ENCODE measurements around the gene ZNF219. TPM values are rescaled to one million over a fixed set of nuclear protein-coding genes. Genes with fewer than 3 reads are reported as not detected.

ZNF219 gene
- total RNA-seq, 1 experiment from 2014 or later, result 16.6 TPM

- CTCF ChIA-PET, result no interaction called here
These were observed 42.9 kb downstream of the ZNF219 start for GRCh38 chr14:21055432-21056117.

DNA sequence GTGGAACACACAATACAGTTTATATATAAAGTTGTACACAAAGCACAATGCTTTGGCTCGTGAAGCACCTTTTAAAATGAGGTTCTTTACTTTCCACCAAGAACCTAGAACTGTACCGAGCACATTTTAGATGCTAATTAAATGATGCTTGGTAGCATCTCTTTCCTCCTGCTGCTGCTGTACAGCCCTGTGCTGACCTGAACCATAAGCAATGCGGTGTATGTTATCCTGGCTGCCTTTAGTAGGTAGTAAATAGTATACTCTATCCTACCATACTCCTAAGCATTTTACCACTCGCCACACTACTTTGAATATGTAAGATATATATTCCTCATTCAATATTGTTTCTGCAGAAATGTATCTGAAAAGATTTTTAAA, 43.7 kb downstream of the ZNF219 start:
- Histone ChIP-seq H3K79me2 (ENCODE audit: insufficient read depth, low read length) (no peaks in the 10 kb centered on the region), H3K9ac (ENCODE audit: low read length) (no peak overlapping the region), H3K4me2 (ENCODE audit: low read length) (no peak overlapping the region), H3K9me3 (ENCODE audit: control insufficient read depth in 1 of 2, insufficient read depth in 1 of 2, low read depth in 1 of 2, low read length in 2 of 2) (no peaks in the 10 kb centered on the region), H4K20me1 (ENCODE audit: insufficient read depth) (no peaks in the 10 kb centered on the region), H3K27ac (ENCODE audit: low read depth, low read length) (no peak overlapping the region), H3K4me1 (ENCODE audit: control insufficient read depth in 1 of 2, insufficient read depth in 2 of 2, low read length in 2 of 2) (no peaks in the 10 kb centered on the region), H3K27me3 (ENCODE audit: insufficient read depth, low read length) (no peaks in the 10 kb centered on the region), H3K9me2 (ENCODE audit: insufficient read depth) (no peaks in the 10 kb centered on the region), H2AFZ (ENCODE audit: low read depth, low read length, poor library complexity, severe bottlenecking) (no peak overlapping the region), H3K36me3 (ENCODE audit: control insufficient read depth in 1 of 2, insufficient read depth in 2 of 2, low read length in 2 of 2) (no peaks in the 10 kb centered on the region), H3K4me3 (replicated peaks in 1 of 2; ENCODE audit: low read depth in 1 of 2, low read length in 2 of 2) (no peak overlapping the region)
- DNase-seq (ENCODE audit: low read depth, low spot score) (no peak), ATAC-seq (no peak)
- intact Hi-C loops (cut with micrococcal nuclease), result no loop called here
- TF ChIP-seq POLR2A (IDR thresholded peaks at IDR 0.05; ENCODE audit: borderline replicate concordance, extremely low read depth, insufficient read depth, insufficient read length) (no peak), CEBPB (IDR thresholded peaks at IDR 0.05; ENCODE audit: low read depth) (no peak)
- TF ChIP-seq, protein P1, sequence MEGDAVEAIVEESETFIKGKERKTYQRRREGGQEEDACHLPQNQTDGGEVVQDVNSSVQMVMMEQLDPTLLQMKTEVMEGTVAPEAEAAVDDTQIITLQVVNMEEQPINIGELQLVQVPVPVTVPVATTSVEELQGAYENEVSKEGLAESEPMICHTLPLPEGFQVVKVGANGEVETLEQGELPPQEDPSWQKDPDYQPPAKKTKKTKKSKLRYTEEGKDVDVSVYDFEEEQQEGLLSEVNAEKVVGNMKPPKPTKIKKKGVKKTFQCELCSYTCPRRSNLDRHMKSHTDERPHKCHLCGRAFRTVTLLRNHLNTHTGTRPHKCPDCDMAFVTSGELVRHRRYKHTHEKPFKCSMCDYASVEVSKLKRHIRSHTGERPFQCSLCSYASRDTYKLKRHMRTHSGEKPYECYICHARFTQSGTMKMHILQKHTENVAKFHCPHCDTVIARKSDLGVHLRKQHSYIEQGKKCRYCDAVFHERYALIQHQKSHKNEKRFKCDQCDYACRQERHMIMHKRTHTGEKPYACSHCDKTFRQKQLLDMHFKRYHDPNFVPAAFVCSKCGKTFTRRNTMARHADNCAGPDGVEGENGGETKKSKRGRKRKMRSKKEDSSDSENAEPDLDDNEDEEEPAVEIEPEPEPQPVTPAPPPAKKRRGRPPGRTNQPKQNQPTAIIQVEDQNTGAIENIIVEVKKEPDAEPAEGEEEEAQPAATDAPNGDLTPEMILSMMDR (IDR thresholded peaks at IDR 0.05 in 2 of 3, conservative IDR thresholded peaks at IDR 0.05 in 1 of 3; ENCODE audit: borderline replicate concordance in 1 of 3, insufficient read depth in 1 of 3, low read depth in 2 of 3, low read length in 2 of 3), result no peak
- CTCF ChIA-PET, result no interaction called here
- no TSS peak for BruUV-seq (replicated peaks)
- POLR2A ChIA-PET, result no interaction called here
- RAD21 ChIA-PET (ENCODE audit: low non-redundant PET in 1 of 2, low total read pairs in 2 of 2, uncharacterized antibody in 2 of 2, unreplicated experiment in 2 of 2), result no interaction called here

More at GRCh38 chr14:21055432-21056117, 42.9 kb downstream of the ZNF219 start:
- no peak for TF ChIP-seq POLR2A (IDR thresholded peaks at IDR 0.05; ENCODE audit: borderline replicate concordance, extremely low read depth, insufficient read depth, insufficient read length)
- H3K36me3 ChIP-seq (ENCODE audit: control insufficient read depth in 1 of 2, insufficient read depth in 2 of 2, low read length in 2 of 2), result no peaks in the 10 kb centered on the region
- DNase-seq (ENCODE audit: low read depth, low spot score) (no peak), ATAC-seq (no peak)
- no peak overlapping the region for H2AFZ ChIP-seq (ENCODE audit: low read depth, low read length, poor library complexity, severe bottlenecking)
- POLR2A ChIA-PET, result no interaction called here
- no peak overlapping the region for H3K9ac ChIP-seq (ENCODE audit: low read length)
- no peaks in the 10 kb centered on the region for H4K20me1 ChIP-seq (ENCODE audit: insufficient read depth)
- no peak overlapping the region for H3K4me2 ChIP-seq (ENCODE audit: low read length)
- H3K27me3 ChIP-seq (ENCODE audit: insufficient read depth, low read length), result no peaks in the 10 kb centered on the region
- no peak overlapping the region for H3K4me3 ChIP-seq (replicated peaks in 1 of 2; ENCODE audit: low read depth in 1 of 2, low read length in 2 of 2)
- no peaks in the 10 kb centered on the region for H3K9me2 ChIP-seq (ENCODE audit: insufficient read depth)
- no peak overlapping the region for H3K27ac ChIP-seq (ENCODE audit: low read depth, low read length)
- H3K4me1 ChIP-seq (ENCODE audit: control insufficient read depth in 1 of 2, insufficient read depth in 2 of 2, low read length in 2 of 2), result no peaks in the 10 kb centered on the region
- H3K9me3 ChIP-seq (ENCODE audit: control insufficient read depth in 1 of 2, insufficient read depth in 1 of 2, low read depth in 1 of 2, low read length in 2 of 2), result no peaks in the 10 kb centered on the region
- intact Hi-C loops (cut with micrococcal nuclease), result no loop called here
- RAD21 ChIA-PET (ENCODE audit: low non-redundant PET in 1 of 2, low total read pairs in 2 of 2, uncharacterized antibody in 2 of 2, unreplicated experiment in 2 of 2), result no interaction called here
- no TSS peak for BruUV-seq (replicated peaks)
- no peaks in the 10 kb centered on the region for H3K79me2 ChIP-seq (ENCODE audit: insufficient read depth, low read length)

Measured in HCT116 (cell line).